K562 (cell line): Measurements from ENCODE around the gene P3H4. TPM values are rescaled to one million over a fixed set of nuclear protein-coding genes. Genes with fewer than 3 reads are reported as not detected.

Source experiments
- BCOR ChIP-seq: fragments of 450-650 bp; IDR thresholded peaks from 2 replicates; pipeline ENCODE4 v1.6.1; 2016
- EHMT2 ChIP-seq: fragments of 450-650 bp; IDR thresholded peaks from 2 replicates; pipeline ENCODE4 v1.6.1; 2018; ENCODE audit warnings: antibody characterized with exemption
- EP300 ChIP-seq: IDR thresholded peaks from 2 replicates; pipeline ENCODE4 v1.6.1; 2012; ENCODE audit warnings: low read length, improper control_type of control experiment
- FIP1L1 ChIP-seq: fragments of 200-400 bp; formaldehyde crosslinking; IDR thresholded peaks from 2 replicates; pipeline ENCODE4 v1.6.1; 2018; ENCODE audit warnings: mild to moderate bottlenecking, low read depth, low read length; ENCODE audit not compliant: poor library complexity, severe bottlenecking
- GATAD2B ChIP-seq: fragments of 450-650 bp; IDR thresholded peaks from 2 replicates; pipeline ENCODE4 v1.6.1; 2017; ENCODE audit warnings: mild to moderate bottlenecking, borderline replicate concordance
- GTF2E2 ChIP-seq: fragments of 200-800 bp; sonication (Bioruptor generic); IDR thresholded peaks from 2 replicates; pipeline ENCODE4 v1.6.1; 2016; ENCODE audit warnings: missing genetic modification characterization, missing compliant biosample characterization
- HDAC6 ChIP-seq: IDR thresholded peaks from 2 replicates; pipeline ENCODE4 v1.6.1; 2012; ENCODE audit warnings: low read depth, mild to moderate bottlenecking, control low read depth, inconsistent platforms, low read length, moderate library complexity
- HMG20A ChIP-seq: fragments of 450-650 bp; formaldehyde crosslinking; conservative IDR thresholded peaks from 2 replicates; pipeline ENCODE4 v1.4.0; 2020; ENCODE audit warnings: mild to moderate bottlenecking, mixed read lengths
- ILK ChIP-seq: fragments of 450-650 bp; IDR thresholded peaks from 2 replicates; pipeline ENCODE4 v1.6.1; 2016; ENCODE audit warnings: missing genetic modification characterization, low read depth, mild to moderate bottlenecking, missing compliant biosample characterization, moderate library complexity, borderline replicate concordance
- KAT2B ChIP-seq: IDR thresholded peaks from one replicate; pipeline ENCODE4 v1.6.1; 2012; ENCODE audit warnings: low read depth, mild to moderate bottlenecking, control low read depth, inconsistent platforms, low read length, moderate library complexity
- PYGO2 ChIP-seq: fragments of 450-650 bp; IDR thresholded peaks from 2 replicates; pipeline ENCODE4 v1.6.1; 2016; ENCODE audit warnings: mild to moderate bottlenecking, missing genetic modification characterization, moderate library complexity, missing compliant biosample characterization
- RFX7 ChIP-seq: fragments of 250-450 bp; sonication (Bioruptor Pico); IDR thresholded peaks from 2 replicates; pipeline ENCODE4 v1.5.1; 2021; ENCODE audit warnings: mild to moderate bottlenecking
- SNIP1 ChIP-seq: fragments of 450-650 bp; IDR thresholded peaks from 2 replicates; pipeline ENCODE4 v1.7.1; 2017; ENCODE audit warnings: low read depth, mild to moderate bottlenecking
- TCF7L2 ChIP-seq: fragments of 150-350 bp; IDR thresholded peaks from 2 replicates; pipeline ENCODE4 v1.6.1; 2016; ENCODE audit warnings: low read depth, mild to moderate bottlenecking, low read length, moderate library complexity
- ZBTB2 ChIP-seq: fragments of 450-650 bp; IDR thresholded peaks from 2 replicates; pipeline ENCODE4 v1.6.1; 2016; ENCODE audit warnings: antibody characterized with exemption
- ZBTB49 ChIP-seq: sonication (generic); formaldehyde crosslinking; IDR thresholded peaks from 2 replicates; pipeline ENCODE4 v1.8.0; 2022; ENCODE audit warnings: missing genetic modification reagents, mild to moderate bottlenecking, borderline replicate concordance
- ZNF3 ChIP-seq: fragments of 250-450 bp; sonication (Bioruptor Pico); IDR thresholded peaks from 2 replicates; pipeline ENCODE4 v1.5.0; 2021; ENCODE audit warnings: mild to moderate bottlenecking, moderate library complexity
- ZNF589 ChIP-seq: fragments of 200-800 bp; sonication (Bioruptor generic); IDR thresholded peaks from 2 replicates; pipeline ENCODE4 v1.6.1; 2016; ENCODE audit warnings: low read depth, missing genetic modification characterization, missing compliant biosample characterization
- ZNF76 ChIP-seq: fragments of 250-450 bp; sonication (Bioruptor Pico); IDR thresholded peaks from 2 replicates; pipeline ENCODE4 v1.4.0; 2020; ENCODE audit warnings: mild to moderate bottlenecking, moderate library complexity, borderline replicate concordance
- polyA plus RNA-seq, 8 experiments: library from polyadenylated mRNA; depleted of rRNA in 4 of 8; stranded (reverse) in 5 of 8; unstranded in 3 of 8; fragments of >200 nt; fragmentation: Nextera tagmentation in 2 of 8; fragmentation: Illumina TruSeq in 1 of 8; extraction: Ambion mirVana in 2 of 8; extraction: Trizol in 1 of 8; gene quantifications; 2 replicates each; pipeline versions ENCODE4 v1.2.1 to v1.2.3, GENCODE V29; 2011 to 2014; ENCODE audit warnings: inconsistent platforms in 1 of 8, missing spikeins in 1 of 8
- total RNA-seq, 7 experiments: library from RNA; depleted of rRNA in 6 of 7; stranded (reverse); fragments of >200 nt in 6 of 7; fragmentation: Illumina TruSeq in 2 of 7; extraction: Trizol in 2 of 7; gene quantifications; 2 replicates each; pipeline versions ENCODE4 v1.2.1 to v1.2.3, GENCODE V29; 2011 to 2021; ENCODE audit warnings: low replicate concordance in 1 of 7
- TF ChIP-seq, protein P1 (sequence below), 2 experiments: fragments of 450-650 bp; IDR thresholded peaks; 2 replicates each; pipeline ENCODE4 v1.6.1; 2016
- TF ChIP-seq, protein P2 (sequence below): sonication (generic); formaldehyde crosslinking; IDR thresholded peaks from 2 replicates; pipeline ENCODE4 v1.8.0; 2022; ENCODE audit warnings: missing genetic modification reagents, mild to moderate bottlenecking, borderline replicate concordance
- TF ChIP-seq, protein P3 (sequence below): fragments of 450-650 bp; IDR thresholded peaks from 2 replicates; pipeline ENCODE4 v1.6.1; 2016

P3H4 gene
- total and polyA plus RNA-seq, 9 of the 15 experiments (the other 6 are each of a cell fraction or from before 2014, with no cell fraction given): 0.10 to 3.7 (median 1.0) TPM

- no peak for TF ChIP-seq ZBTB49 (CRISPR knock-in tag)
- no peak for TF ChIP-seq EP300
- TF ChIP-seq HMG20A: no peak
- peak; percentile 43; the same call in 1 of the 2 replicates for TF ChIP-seq ZBTB2
- no peak for TF ChIP-seq KAT2B
- TF ChIP-seq SNIP1: no peak
- TF ChIP-seq, protein P1, sequence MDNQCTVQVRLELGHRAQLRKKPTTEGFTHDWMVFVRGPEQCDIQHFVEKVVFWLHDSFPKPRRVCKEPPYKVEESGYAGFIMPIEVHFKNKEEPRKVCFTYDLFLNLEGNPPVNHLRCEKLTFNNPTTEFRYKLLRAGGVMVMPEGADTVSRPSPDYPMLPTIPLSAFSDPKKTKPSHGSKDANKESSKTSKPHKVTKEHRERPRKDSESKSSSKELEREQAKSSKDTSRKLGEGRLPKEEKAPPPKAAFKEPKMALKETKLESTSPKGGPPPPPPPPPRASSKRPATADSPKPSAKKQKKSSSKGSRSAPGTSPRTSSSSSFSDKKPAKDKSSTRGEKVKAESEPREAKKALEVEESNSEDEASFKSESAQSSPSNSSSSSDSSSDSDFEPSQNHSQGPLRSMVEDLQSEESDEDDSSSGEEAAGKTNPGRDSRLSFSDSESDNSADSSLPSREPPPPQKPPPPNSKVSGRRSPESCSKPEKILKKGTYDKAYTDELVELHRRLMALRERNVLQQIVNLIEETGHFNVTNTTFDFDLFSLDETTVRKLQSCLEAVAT (IDR thresholded peaks at IDR 0.05): peak in 1 of 2 experiments; percentile 51; a peak in 1 of 4 replicates
- TF ChIP-seq TCF7L2: no peak
- TF ChIP-seq FIP1L1: no peak
- no peak for TF ChIP-seq ZNF3 (CRISPR knock-in tag)
- no peak for TF ChIP-seq BCOR
- TF ChIP-seq ILK (tag): no peak
- TF ChIP-seq, protein P2, sequence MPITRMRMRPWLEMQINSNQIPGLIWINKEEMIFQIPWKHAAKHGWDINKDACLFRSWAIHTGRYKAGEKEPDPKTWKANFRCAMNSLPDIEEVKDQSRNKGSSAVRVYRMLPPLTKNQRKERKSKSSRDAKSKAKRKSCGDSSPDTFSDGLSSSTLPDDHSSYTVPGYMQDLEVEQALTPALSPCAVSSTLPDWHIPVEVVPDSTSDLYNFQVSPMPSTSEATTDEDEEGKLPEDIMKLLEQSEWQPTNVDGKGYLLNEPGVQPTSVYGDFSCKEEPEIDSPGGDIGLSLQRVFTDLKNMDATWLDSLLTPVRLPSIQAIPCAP (CRISPR knock-in tag): no peak
- TF ChIP-seq GTF2E2: no peak
- no peak for TF ChIP-seq ZNF76 (CRISPR knock-in tag)
- no peak for TF ChIP-seq EHMT2
- TF ChIP-seq PYGO2 (tag): no peak
- TF ChIP-seq ZNF589: no peak
- TF ChIP-seq RFX7 (CRISPR knock-in tag): no peak
- no peak for TF ChIP-seq HDAC6
- TF ChIP-seq, protein P3, sequence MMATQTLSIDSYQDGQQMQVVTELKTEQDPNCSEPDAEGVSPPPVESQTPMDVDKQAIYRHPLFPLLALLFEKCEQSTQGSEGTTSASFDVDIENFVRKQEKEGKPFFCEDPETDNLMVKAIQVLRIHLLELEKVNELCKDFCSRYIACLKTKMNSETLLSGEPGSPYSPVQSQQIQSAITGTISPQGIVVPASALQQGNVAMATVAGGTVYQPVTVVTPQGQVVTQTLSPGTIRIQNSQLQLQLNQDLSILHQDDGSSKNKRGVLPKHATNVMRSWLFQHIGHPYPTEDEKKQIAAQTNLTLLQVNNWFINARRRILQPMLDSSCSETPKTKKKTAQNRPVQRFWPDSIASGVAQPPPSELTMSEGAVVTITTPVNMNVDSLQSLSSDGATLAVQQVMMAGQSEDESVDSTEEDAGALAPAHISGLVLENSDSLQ: peak; percentile 18; the same call in 1 of the 2 replicates
- no peak for TF ChIP-seq GATAD2B
These were observed 26.5 kb downstream of the P3H4 start (continued) for GRCh38 chr17:41785091-41785858.
